Measurements from ENCODE around the gene ASPSCR1. TPM values are rescaled to one million over a fixed set of nuclear protein-coding genes. Genes with fewer than 3 reads are reported as not detected.
"Not testable (repeated sequence)": the region's sequence is repeated elsewhere in the genome, so short reads cannot be mapped to it uniquely, and the experiment has no call there.

ASPSCR1 gene
- total and polyA plus RNA-seq, 8 donors = 35.1 to 64.3 (median 44.4) TPM

GRCh38 chr17:81951785-81952684 is 25.4 kb upstream of the ASPSCR1 start:
- no peak for TF ChIP-seq CTCF (IDR thresholded peaks at IDR 0.05)
- Histone ChIP-seq H3K4me1 (no peaks in the 10 kb centered on the region), H3K9me3 (no peaks in the 10 kb centered on the region), H3K4me3 (no peak overlapping the region), H3K27me3 (peaks cover 0 to 6% of the 10 kb centered on the region in 2 donors), H3K27ac (no peak overlapping the region), H3K36me3 (no peaks in the 10 kb centered on the region)
- ATAC-seq (no peak), DNase-seq (no peak)
- intact Hi-C loops (cut with DNase I) = no loop called here

- Histone ChIP-seq H3K9me3 (no peaks in the 10 kb centered on the region), H3K27ac (no peak overlapping the region), H3K4me3 (no peak overlapping the region), H3K36me3 (no peaks in the 10 kb centered on the region), H3K4me1 (no peaks in the 10 kb centered on the region), H3K27me3 (peaks cover 0 to 14% of the 10 kb centered on the region in 2 donors)
- intact Hi-C loops (cut with DNase I) = no loop called here
- ATAC-seq (no peak), DNase-seq (no peak)
- no peak for TF ChIP-seq CTCF (IDR thresholded peaks at IDR 0.05)
These were observed 24.6 kb upstream of the ASPSCR1 start for GRCh38 chr17:81952792-81953228.

- DNase-seq; H3K4me1 ChIP-seq; H3K4me3 ChIP-seq; H3K27ac ChIP-seq; ATAC-seq; H3K36me3 ChIP-seq; H3K9me3 ChIP-seq; intact Hi-C loops (cut with DNase I): not testable (repeated sequence)
- H3K27me3 ChIP-seq = peaks cover 0 to 20% of the 10 kb centered on the region in 2 donors
These were observed 24.0 kb upstream of the ASPSCR1 start for GRCh38 chr17:81953443-81953842.

GRCh38 chr17:81954131-81955057 is 23.0 kb upstream of the ASPSCR1 start:
- no peak overlapping the region for H3K4me3 ChIP-seq
- TF ChIP-seq CTCF (IDR thresholded peaks at IDR 0.05) = no peak
- ATAC-seq (no peak), DNase-seq (no peak)
- H3K9me3 ChIP-seq = no peaks in the 10 kb centered on the region
- H3K4me1 ChIP-seq = peaks cover 0 to 5% of the 10 kb centered on the region in 2 donors
- peaks cover 8 to 30% of the 10 kb centered on the region in 2 donors for H3K27me3 ChIP-seq
- intact Hi-C loops (cut with DNase I) = no loop called here
- no peak overlapping the region for H3K27ac ChIP-seq
- no peaks in the 10 kb centered on the region for H3K36me3 ChIP-seq

- H3K9me3 ChIP-seq = no peaks in the 10 kb centered on the region
- no peak for TF ChIP-seq CTCF (IDR thresholded peaks at IDR 0.05)
- H3K36me3 ChIP-seq = no peaks in the 10 kb centered on the region
- peaks cover 12 to 37% of the 10 kb centered on the region in 2 donors for H3K27me3 ChIP-seq
- H3K27ac ChIP-seq = no peak overlapping the region
- no peak for ATAC-seq
- peaks cover 4 to 13% of the 10 kb centered on the region in 2 donors for H3K4me1 ChIP-seq
- intact Hi-C loops (cut with DNase I) = no loop called here
- H3K4me3 ChIP-seq = no peak overlapping the region
- no peak for DNase-seq
These were observed 22.3 kb upstream of the ASPSCR1 start for GRCh38 chr17:81955058-81955681.
